ENCODE measurements around the gene TSPOAP1. TPM values are rescaled to one million over a fixed set of nuclear protein-coding genes. Genes with fewer than 3 reads are reported as not detected.

Gene TSPOAP1
- total RNA-seq, 1 experiment from 2014 or later: 4.3 TPM

DNA sequence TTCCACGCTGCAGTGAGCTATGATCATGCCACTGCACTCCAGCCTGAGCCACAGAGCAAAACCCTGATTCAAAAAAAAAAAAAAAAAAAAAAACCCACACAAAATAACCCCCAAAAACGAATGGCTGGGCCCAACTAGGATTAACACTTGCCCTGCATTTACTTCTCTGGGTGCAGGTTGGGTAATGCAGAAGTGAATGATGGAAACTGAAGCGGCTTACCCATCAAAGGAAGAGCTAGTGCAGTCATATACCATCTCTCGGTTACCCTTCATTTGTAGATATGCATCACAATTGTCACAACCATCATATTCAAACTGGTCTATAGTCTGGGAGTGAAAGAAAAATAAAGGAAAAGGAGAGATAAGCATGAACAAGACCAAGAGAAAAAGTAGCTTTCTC, 22.6 kb upstream of the TSPOAP1 start:
- ChIA-PET CTCF (interaction anchor here (0.7 to 2.4 kb wide), 3 partner anchors 34 to 164 kb away, joined by 8 to 41 read pairs (median 17); partner anchors contain the start of gene RNF43), POLR2A (ENCODE audit: unreplicated experiment) (interaction anchor here (1.5 kb wide), 1 partner anchor 33 kb away, joined by 10 read pairs; no protein-coding TSS in a partner anchor)
- no TSS peak for BruUV-seq (replicated peaks)
- H4K20me1 ChIP-seq (ENCODE audit: low read length): no peaks in the 10 kb centered on the region
- ATAC-seq: no peak
- peak overlapping the region; percentile 94 for H3K9ac ChIP-seq (ENCODE audit: low read length)
- H2AFZ ChIP-seq (ENCODE audit: low read length): no peak overlapping the region
- no peaks in the 10 kb centered on the region for H3K27me3 ChIP-seq (ENCODE audit: low read length)
- DNase-seq: no peak
- H3K9me2 ChIP-seq (replicated peaks; ENCODE audit: low read length): no peaks in the 10 kb centered on the region
- H3K79me2 ChIP-seq (ENCODE audit: low read length): peaks cover 15% of the 10 kb centered on the region
- peaks cover 36% of the 10 kb centered on the region for H3K36me3 ChIP-seq (ENCODE audit: low read depth, low read length)
- TF ChIP-seq EZH2 (IDR thresholded peaks at IDR 0.05; ENCODE audit: low read length, unreplicated experiment): no peak
- no peak for TF ChIP-seq CTCF (conservative IDR thresholded peaks at IDR 0.05; ENCODE audit: low read depth, low read length)
- no peak for TF ChIP-seq EZH2phosphoT487 (IDR thresholded peaks at IDR 0.05; ENCODE audit: borderline replicate concordance, low read length)
- H3K4me2 ChIP-seq (ENCODE audit: low read length): peak overlapping the region; percentile 94
- peaks cover 15% of the 10 kb centered on the region for H3K4me1 ChIP-seq (ENCODE audit: insufficient read depth, low read length)
- peak overlapping the region; percentile 97 for H3K4me3 ChIP-seq (ENCODE audit: low read length)
- intact Hi-C loops (cut with micrococcal nuclease): loop anchor here (10.0 kb wide), 1 partner anchor 164 kb away; the partner anchor contains the start of gene MTMR4
- H3F3A ChIP-seq (ENCODE audit: low read length, unreplicated experiment): no peaks in the 10 kb centered on the region
- no peaks in the 10 kb centered on the region for H3K9me3 ChIP-seq (ENCODE audit: low read length)
- no peak overlapping the region for H3K27ac ChIP-seq (ENCODE audit: low read length)

GRCh38 chr17:58348038-58348437, 19.4 kb upstream of the TSPOAP1 start:
- CTCF ChIA-PET: interaction anchor here (0.5 kb wide), 1 partner anchor 70 kb away, joined by 14 read pairs; no protein-coding TSS in a partner anchor
- BruUV-seq (replicated peaks): no TSS peak
- H3K4me2 ChIP-seq (ENCODE audit: low read length): no peak overlapping the region
- no peaks in the 10 kb centered on the region for H3K9me2 ChIP-seq (replicated peaks; ENCODE audit: low read length)
- no peaks in the 10 kb centered on the region for H4K20me1 ChIP-seq (ENCODE audit: low read length)
- peaks cover 15% of the 10 kb centered on the region for H3K79me2 ChIP-seq (ENCODE audit: low read length)
- H3F3A ChIP-seq (ENCODE audit: low read length, unreplicated experiment): no peaks in the 10 kb centered on the region
- H3K36me3 ChIP-seq (ENCODE audit: low read depth, low read length): peaks cover 59% of the 10 kb centered on the region
- no peak overlapping the region for H3K9ac ChIP-seq (ENCODE audit: low read length)
- intact Hi-C loops (cut with micrococcal nuclease): no loop called here
- DNase-seq (no peak), ATAC-seq (no peak)
- H3K4me1 ChIP-seq (ENCODE audit: insufficient read depth, low read length): peaks cover 11% of the 10 kb centered on the region
- H2AFZ ChIP-seq (ENCODE audit: low read length): no peak overlapping the region
- H3K4me3 ChIP-seq (ENCODE audit: low read length): no peak overlapping the region
- H3K27ac ChIP-seq (ENCODE audit: low read length): no peak overlapping the region
- no peak for TF ChIP-seq EZH2phosphoT487 (IDR thresholded peaks at IDR 0.05; ENCODE audit: borderline replicate concordance, low read length)
- TF ChIP-seq EZH2 (IDR thresholded peaks at IDR 0.05; ENCODE audit: low read length, unreplicated experiment): no peak
- no peak for TF ChIP-seq CTCF (conservative IDR thresholded peaks at IDR 0.05; ENCODE audit: low read depth, low read length)
- no peaks in the 10 kb centered on the region for H3K9me3 ChIP-seq (ENCODE audit: low read length)
- POLR2A ChIA-PET (ENCODE audit: unreplicated experiment): no interaction called here
- no peaks in the 10 kb centered on the region for H3K27me3 ChIP-seq (ENCODE audit: low read length)

DNA sequence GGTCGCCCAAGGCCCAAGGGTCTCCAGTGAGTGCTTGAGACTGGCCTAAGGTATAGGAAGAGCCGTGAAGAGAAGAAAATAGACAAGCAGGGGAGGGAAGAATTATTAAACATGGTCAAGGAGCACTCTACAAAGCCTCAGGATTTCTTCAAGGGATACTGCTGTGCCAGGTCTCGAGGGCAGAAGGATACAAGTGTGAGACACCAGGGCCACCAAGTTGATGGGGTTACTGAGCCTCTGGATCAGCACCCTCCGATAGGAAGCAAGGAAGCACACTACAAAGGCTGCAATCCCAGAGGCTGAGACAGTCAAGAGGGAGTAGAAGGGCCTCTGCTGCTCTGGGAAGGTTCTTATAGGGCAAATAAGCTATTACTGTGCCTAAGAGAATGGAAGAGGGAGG, 16.9 kb upstream of the TSPOAP1 start:
- TF ChIP-seq EZH2phosphoT487 (IDR thresholded peaks at IDR 0.05; ENCODE audit: borderline replicate concordance, low read length): no peak
- no peak for TF ChIP-seq EZH2 (IDR thresholded peaks at IDR 0.05; ENCODE audit: low read length, unreplicated experiment)
- TF ChIP-seq CTCF (conservative IDR thresholded peaks at IDR 0.05; ENCODE audit: low read depth, low read length): no peak
- no peaks in the 10 kb centered on the region for H4K20me1 ChIP-seq (ENCODE audit: low read length)
- H3K4me1 ChIP-seq (ENCODE audit: insufficient read depth, low read length): no peaks in the 10 kb centered on the region
- H3K36me3 ChIP-seq (ENCODE audit: low read depth, low read length): peaks cover 59% of the 10 kb centered on the region
- H3K9me2 ChIP-seq (replicated peaks; ENCODE audit: low read length): no peaks in the 10 kb centered on the region
- H2AFZ ChIP-seq (ENCODE audit: low read length): no peak overlapping the region
- DNase-seq (no peak), ATAC-seq (no peak)
- no peaks in the 10 kb centered on the region for H3K9me3 ChIP-seq (ENCODE audit: low read length)
- POLR2A ChIA-PET (ENCODE audit: unreplicated experiment): no interaction called here
- peaks cover under 1% of the 10 kb centered on the region; the same call in 1 of the 2 replicates for H3K79me2 ChIP-seq (ENCODE audit: low read length)
- BruUV-seq (replicated peaks): no TSS peak
- H3K27me3 ChIP-seq (ENCODE audit: low read length): no peaks in the 10 kb centered on the region
- no peak overlapping the region for H3K4me2 ChIP-seq (ENCODE audit: low read length)
- CTCF ChIA-PET: interaction anchor here (1.2 kb wide), 1 partner anchor 72 kb away, joined by 4 read pairs; the partner anchor contains the start of gene RNF43
- no peak overlapping the region for H3K9ac ChIP-seq (ENCODE audit: low read length)
- H3K4me3 ChIP-seq (ENCODE audit: low read length): no peak overlapping the region
- no peaks in the 10 kb centered on the region for H3F3A ChIP-seq (ENCODE audit: low read length, unreplicated experiment)
- H3K27ac ChIP-seq (ENCODE audit: low read length): no peak overlapping the region
- intact Hi-C loops (cut with micrococcal nuclease): no loop called here

Measured in PC-3 (cell line).